GM18517 (cell line): ENCODE results near the gene PHEX.
"Not testable (repeated sequence)": the region's sequence is repeated elsewhere in the genome, so short reads cannot be mapped to it uniquely, and the experiment has no call there.

ENCODE experiments used
- ATAC-seq: cut with Tn5 transposase; IDR thresholded peaks from one replicate; pipeline ENCODE4 v1.9.1; 2021; ENCODE audit warnings: mild to moderate bottlenecking, moderate library complexity; ENCODE audit not compliant: unreplicated experiment

The PHEX gene

GRCh38 chrX:22206781-22207180 lies 174.7 kb downstream of the PHEX start:
- ATAC-seq: no peak

DNA sequence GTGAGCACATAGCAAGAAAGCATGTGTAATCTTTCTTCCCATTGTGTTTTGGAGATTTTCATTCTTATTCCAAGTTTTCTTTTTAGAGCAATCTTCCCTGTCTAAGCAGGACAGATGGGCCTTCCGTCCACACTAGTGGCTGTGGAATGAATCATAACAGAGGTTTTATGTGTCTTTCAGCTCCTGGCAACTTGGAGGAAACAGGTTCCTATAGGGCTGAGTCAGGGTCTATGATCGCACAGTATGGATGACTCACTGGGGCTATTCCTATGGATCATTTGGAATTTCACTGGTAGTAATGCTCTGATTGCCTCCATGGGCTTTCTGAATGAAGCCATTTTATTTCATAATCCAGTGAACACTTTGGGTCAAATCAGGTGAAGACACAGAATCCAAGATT lies 188.8 kb downstream of the PHEX start:
- ATAC-seq: no peak

GRCh38 chrX:22234380-22234779 lies 202.3 kb downstream of the PHEX start:
- ATAC-seq: no peak

DNA sequence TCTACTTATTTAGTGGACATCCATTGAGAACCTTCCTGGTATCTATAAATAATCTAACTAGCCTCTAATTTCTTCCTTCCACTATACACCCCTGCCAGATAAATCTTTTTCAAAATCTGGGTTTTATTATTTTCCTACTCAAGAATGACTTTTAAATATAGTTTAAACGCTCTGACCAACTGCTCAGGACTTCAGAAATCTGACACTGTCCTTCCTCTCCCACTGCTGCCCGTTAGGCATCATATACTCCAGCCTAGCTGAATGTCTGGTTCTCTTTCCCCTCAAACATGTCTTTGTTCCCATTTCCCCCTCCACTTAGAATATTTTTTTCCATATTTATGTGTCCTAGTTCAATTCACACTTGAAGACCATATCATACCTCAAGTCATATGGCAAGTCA lies 205.4 kb downstream of the PHEX start:
- ATAC-seq: no peak

- ATAC-seq: no peak
Observed at GRCh38 chrX:22246620-22247019, 214.5 kb downstream of the PHEX start.

DNA sequence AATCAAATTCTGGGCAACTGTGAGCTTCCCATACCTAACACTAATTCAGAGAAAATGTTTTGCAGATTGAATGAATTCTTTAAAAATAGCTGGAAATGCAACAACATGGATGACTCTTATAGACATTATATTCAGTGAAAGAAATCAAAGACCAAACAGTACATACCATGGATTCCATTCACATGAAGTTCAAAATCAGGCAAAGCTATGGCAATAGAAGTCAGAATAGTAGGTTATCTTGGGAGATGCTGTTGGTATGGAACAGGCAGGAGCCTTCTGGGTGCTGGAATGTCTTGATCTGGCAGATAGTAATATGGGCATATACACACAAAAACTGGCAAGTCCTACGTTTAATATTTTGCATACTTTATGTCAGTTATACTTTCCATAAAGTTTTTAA lies 215.0 kb downstream of the PHEX start:
- no peak for ATAC-seq

DNA sequence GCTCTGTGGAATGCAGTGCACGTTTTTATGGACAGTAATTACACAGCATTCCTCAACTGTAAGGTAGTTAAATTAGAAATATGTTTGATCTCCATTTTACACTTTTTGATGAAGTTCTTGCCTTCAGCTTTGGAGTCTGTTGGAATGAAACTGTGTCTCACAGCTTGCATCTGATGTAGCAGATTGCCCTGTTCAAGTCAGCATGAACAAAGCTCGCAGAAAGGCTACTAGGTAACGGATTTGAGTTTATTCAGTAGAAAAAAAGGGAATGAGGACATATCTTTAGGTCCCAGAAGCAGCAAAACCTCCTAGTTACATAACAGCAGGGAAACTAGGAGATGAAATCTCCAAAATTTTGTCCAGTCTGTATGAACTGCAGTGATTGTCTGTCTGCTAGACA lies 216.3 kb downstream of the PHEX start:
- no peak for ATAC-seq

- ATAC-seq: no peak
Observed at GRCh38 chrX:22249371-22249770, 217.2 kb downstream of the PHEX start.

- ATAC-seq: no peak
Observed at GRCh38 chrX:22268706-22269105, 236.6 kb downstream of the PHEX start.

GRCh38 chrX:22272613-22273012 lies 240.5 kb downstream of the PHEX start, which contains the start of gene CBLL2:
CBLL2 (plus strand) TSS chrX:22272913; CDS start chrX:22272992, 79 bp downstream.
- no peak for ATAC-seq

DNA sequence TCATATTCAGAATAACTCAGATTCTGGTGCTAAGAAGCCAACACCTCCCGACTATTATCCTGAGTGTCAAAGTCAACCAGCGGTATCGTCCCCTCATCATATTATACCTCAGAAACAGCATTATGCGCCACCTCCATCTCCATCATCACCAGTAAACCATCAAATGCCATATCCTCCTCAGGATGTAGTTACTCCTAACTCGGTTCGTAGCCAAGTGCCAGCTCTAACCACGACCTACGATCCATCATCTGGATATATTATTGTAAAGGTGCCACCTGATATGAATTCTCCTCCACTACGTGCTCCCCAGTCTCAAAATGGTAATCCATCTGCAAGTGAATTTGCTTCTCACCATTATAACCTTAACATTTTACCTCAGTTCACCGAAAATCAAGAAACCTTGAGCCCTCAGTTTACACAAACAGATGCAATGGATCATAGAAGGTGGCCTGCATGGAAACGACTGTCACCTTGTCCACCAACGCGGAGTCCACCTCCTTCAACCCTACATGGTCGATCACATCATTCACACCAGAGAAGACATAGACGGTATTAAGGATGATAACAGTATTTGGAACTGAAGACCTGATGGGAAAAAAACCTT lies 241.7 kb downstream of the PHEX start:
- no peak for ATAC-seq

- no peak for ATAC-seq
Observed at GRCh38 chrX:22276781-22277180, 244.7 kb downstream of the PHEX start.

GRCh38 chrX:22278375-22278774 lies 246.2 kb downstream of the PHEX start:
- no peak for ATAC-seq

- not testable (repeated sequence) for ATAC-seq
Observed at GRCh38 chrX:22289209-22289608, 257.1 kb downstream of the PHEX start.

GRCh38 chrX:22296871-22297270 lies 264.7 kb downstream of the PHEX start:
- ATAC-seq: no peak

DNA sequence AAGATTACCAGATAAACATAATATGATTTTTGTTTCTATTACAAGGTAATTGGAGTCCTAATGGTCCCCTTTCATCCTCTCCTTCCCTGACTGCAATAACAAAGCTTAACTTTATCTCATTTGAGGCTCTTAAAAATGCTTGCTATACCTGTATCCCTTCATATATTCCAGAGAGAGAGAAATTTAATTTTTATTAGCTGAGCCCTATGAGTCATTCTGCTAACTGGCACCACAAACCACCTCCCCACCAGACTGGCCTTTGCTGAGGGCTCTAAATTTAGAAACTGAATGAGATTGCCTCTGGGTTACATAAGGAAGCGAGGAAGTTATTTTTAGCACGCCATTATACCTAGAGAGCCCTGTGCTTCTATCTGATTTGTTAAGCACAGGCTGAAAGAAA lies 268.0 kb downstream of the PHEX start:
- peak; percentile 76 for ATAC-seq
